ENCODE measurements around the gene DLGAP1. TPM values are rescaled to one million over a fixed set of nuclear protein-coding genes. Genes with fewer than 3 reads are reported as not detected.
A peak's percentile ranks its signal among the peaks of the same experiment; 100 is the strongest.

Gene DLGAP1
- total and polyA plus RNA-seq, 2 experiments from 2014 or later, result 17.0 to 48.5 TPM

GRCh38 chr18:3823073-3823472, 632.0 kb downstream of the DLGAP1 start (continued):
- TF ChIP-seq CTCF (conservative IDR thresholded peaks at IDR 0.05; ENCODE audit: low read depth in 2 of 2), result no peak
- no peak for TF ChIP-seq EZH2phosphoT487 (IDR thresholded peaks at IDR 0.05; ENCODE audit: unreplicated experiment)
- no peak for TF ChIP-seq EZH2 (IDR thresholded peaks at IDR 0.05; ENCODE audit: low read depth, unreplicated experiment)

GRCh38 chr18:3821524-3821923, 633.6 kb downstream of the DLGAP1 start:
- peak; percentile 36 for DNase-seq (ENCODE audit: low spot score)
- ATAC-seq, result peak; percentile 77
- Histone ChIP-seq H3F3A (replicated peaks; ENCODE audit: low read depth) (0 out of 2 replicates have a peak, but pooled peaks cover 6% of the 10 kb centered on the region), H3K79me2 (replicated peaks; ENCODE audit: insufficient read depth) (no peaks in the 10 kb centered on the region), H3K27me3 (ENCODE audit: insufficient read depth) (no peaks in the 10 kb centered on the region), H3K36me3 (ENCODE audit: insufficient read depth) (no peaks in the 10 kb centered on the region), H3K9me2 (ENCODE audit: insufficient read depth) (0 out of 2 replicates have a peak, but pooled peaks cover 2% of the 10 kb centered on the region), H4K20me1 (replicated peaks; ENCODE audit: insufficient read depth) (no peaks in the 10 kb centered on the region), H3K4me2 (peak overlapping the region; percentile 25), H2AFZ (no peak overlapping the region), H3K4me3 (no peak overlapping the region), H3K27ac (ENCODE audit: low read depth) (0 out of 2 replicates have a peak overlapping the region, but pooled peaks have one; percentile 52), H3K4me1 (ENCODE audit: insufficient read depth) (peaks cover 13% of the 10 kb centered on the region)
- peaks cover 23% of the 10 kb centered on the region for H3K4me1 Mint-ChIP-seq
- peaks cover 4% of the 10 kb centered on the region; the same call in 1 of the 3 replicates for H3K9me3 Mint-ChIP-seq
- no peak overlapping the region for H3K4me3 Mint-ChIP-seq
- TF ChIP-seq ZNF462 (CRISPR knock-in tag; IDR thresholded peaks at IDR 0.05), result no peak
- no peak for TF ChIP-seq REST (IDR thresholded peaks at IDR 0.05; ENCODE audit: unreplicated experiment)
- no peak for TF ChIP-seq ZNF331 (CRISPR knock-in tag; IDR thresholded peaks at IDR 0.05; ENCODE audit: low read depth)
- no peak for TF ChIP-seq ZNF114 (CRISPR knock-in tag; IDR thresholded peaks at IDR 0.05)
- no peak for TF ChIP-seq EZH2phosphoT487 (IDR thresholded peaks at IDR 0.05; ENCODE audit: unreplicated experiment)
- TF ChIP-seq CREB1 (CRISPR knock-in tag; IDR thresholded peaks at IDR 0.05; ENCODE audit: low read depth), result no peak
- no peak for TF ChIP-seq JUNB (IDR thresholded peaks at IDR 0.05; ENCODE audit: unreplicated experiment)
- no peak for TF ChIP-seq STAT1 (IDR thresholded peaks at IDR 0.05; ENCODE audit: unreplicated experiment)
- TF ChIP-seq ETS1 (IDR thresholded peaks at IDR 0.05), result no peak
- no peak for TF ChIP-seq NANOG (IDR thresholded peaks at IDR 0.05; ENCODE audit: borderline replicate concordance)
- no peak for TF ChIP-seq POLR2AphosphoS5 (IDR thresholded peaks at IDR 0.05; ENCODE audit: low read depth)
- TF ChIP-seq EZH2 (IDR thresholded peaks at IDR 0.05; ENCODE audit: low read depth, unreplicated experiment), result no peak
- peaks cover 5% of the 10 kb centered on the region; the same call in 1 of the 3 replicates for H3K36me3 Mint-ChIP-seq (ENCODE audit: low read depth)
- 0 out of 2 replicates have a peak overlapping the region, but pooled peaks have one; percentile 5 for H3K27ac Mint-ChIP-seq
- peaks cover 1% of the 10 kb centered on the region for H3K27me3 Mint-ChIP-seq (ENCODE audit: insufficient read depth, low read depth, poor library complexity)

All from GM23338 (cell line).